Fibroblast of lung (primary cell): ENCODE measurements around the gene RGS14. TPM values are rescaled to one million over a fixed set of nuclear protein-coding genes. Genes with fewer than 3 reads are reported as not detected.

Source experiments
- DNase-seq, 2 donors: peaks; one replicate each; pipeline versions ENCODE4 v3.0.0 to v3.0.0-alpha.2; 2010; ENCODE audit warnings: low read depth in 2 of 2
- H2AFZ ChIP-seq: 2 replicates; pipeline ENCODE4 v1.5.1; 2012; ENCODE audit warnings: low read length, control low read depth, inconsistent platforms
- H3K27ac ChIP-seq: 2 replicates; pipeline ENCODE4 v1.5.1; 2011; ENCODE audit warnings: low read length, control low read depth; ENCODE audit not compliant: insufficient read depth
- H3K27me3 ChIP-seq: 2 replicates; pipeline ENCODE4 v1.5.1; 2011; ENCODE audit warnings: mild to moderate bottlenecking, low read length; ENCODE audit not compliant: control insufficient read depth, insufficient read depth
- H3K36me3 ChIP-seq: 2 replicates; pipeline ENCODE4 v1.5.1; 2011; ENCODE audit warnings: low read length; ENCODE audit not compliant: control insufficient read depth, insufficient read depth
- H3K4me1 ChIP-seq: 2 replicates; pipeline ENCODE4 v1.5.1; 2011; ENCODE audit warnings: low read length; ENCODE audit not compliant: control insufficient read depth, insufficient read depth; ENCODE audit errors: extremely low read depth
- H3K4me2 ChIP-seq: 2 replicates; pipeline ENCODE4 v1.5.1; 2011; ENCODE audit warnings: low read length, control low read depth; ENCODE audit not compliant: insufficient read depth; ENCODE audit errors: extremely low read depth
- H3K4me3 ChIP-seq, 4 experiments: fragments of 200-600 bp in 1 of 4; sonication (generic) in 1 of 4; replicated peaks in 1 of 4; 2 replicates each; pipeline ENCODE4 v1.5.1; 2011 to 2016; ENCODE audit warnings: low read length in 4 of 4, low read depth in 3 of 4, mild to moderate bottlenecking in 3 of 4, control low read depth in 2 of 4, inconsistent platforms in 1 of 4, mixed read lengths in 1 of 4; ENCODE audit not compliant: insufficient read depth in 1 of 4; ENCODE audit errors: control extremely low read depth in 1 of 4
- H3K79me2 ChIP-seq: 2 replicates; pipeline ENCODE4 v1.5.1; 2012; ENCODE audit warnings: mild to moderate bottlenecking, low read length, inconsistent platforms; ENCODE audit not compliant: control insufficient read depth, insufficient read depth
- H3K9ac ChIP-seq: 2 replicates; pipeline ENCODE4 v1.5.1; 2011; ENCODE audit warnings: mild to moderate bottlenecking, low read length, control low read depth; ENCODE audit not compliant: insufficient read depth
- H3K9me3 ChIP-seq: 2 replicates; pipeline ENCODE4 v1.5.1; 2012; ENCODE audit warnings: low read depth, low read length; ENCODE audit not compliant: control insufficient read depth, insufficient read depth
- H4K20me1 ChIP-seq: 2 replicates; pipeline ENCODE4 v1.5.1; 2011; ENCODE audit warnings: low read length; ENCODE audit not compliant: control insufficient read depth, insufficient read depth; ENCODE audit errors: extremely low read depth
- EZH2 ChIP-seq: IDR thresholded peaks from 2 replicates; pipeline ENCODE4 v1.5.1; 2012; ENCODE audit warnings: low read length, control low read depth, mild to moderate bottlenecking; ENCODE audit errors: missing control alignments
- polyA minus RNA-seq: library from RNA; depleted of rRNA, polyadenylated mRNA; stranded (reverse); fragments of >200 nt; gene quantifications from 2 replicates; pipeline ENCODE4 v1.2.3, GENCODE V29; 2011; ENCODE audit warnings: low replicate concordance
- polyA plus RNA-seq, 2 donors: library from polyadenylated mRNA; depleted of rRNA in 1 of 2; stranded (reverse) in 1 of 2; unstranded in 1 of 2; fragments of >200 nt; gene quantifications; 2 replicates each; pipeline ENCODE4 v1.2.1, GENCODE V29; 2011 to 2012; ENCODE audit warnings: missing spikeins in 1 of 2
- total RNA-seq: library from RNA; depleted of rRNA; stranded (reverse); fragments of >200 nt; gene quantifications from 2 replicates; pipeline ENCODE4 v1.2.1, GENCODE V29; 2014
- TF ChIP-seq, protein P1 (sequence below), 2 donors: IDR thresholded peaks in 1 of 2; conservative IDR thresholded peaks in 1 of 2; 1 replicate in 1 of 2; 2 replicates in 1 of 2; pipeline ENCODE4 v1.5.1; 2011 to 2012; ENCODE audit warnings: low read length in 2 of 2, control low read depth in 1 of 2, inconsistent platforms in 1 of 2, low read depth in 1 of 2, mild to moderate bottlenecking in 1 of 2

Gene RGS14, protein sequence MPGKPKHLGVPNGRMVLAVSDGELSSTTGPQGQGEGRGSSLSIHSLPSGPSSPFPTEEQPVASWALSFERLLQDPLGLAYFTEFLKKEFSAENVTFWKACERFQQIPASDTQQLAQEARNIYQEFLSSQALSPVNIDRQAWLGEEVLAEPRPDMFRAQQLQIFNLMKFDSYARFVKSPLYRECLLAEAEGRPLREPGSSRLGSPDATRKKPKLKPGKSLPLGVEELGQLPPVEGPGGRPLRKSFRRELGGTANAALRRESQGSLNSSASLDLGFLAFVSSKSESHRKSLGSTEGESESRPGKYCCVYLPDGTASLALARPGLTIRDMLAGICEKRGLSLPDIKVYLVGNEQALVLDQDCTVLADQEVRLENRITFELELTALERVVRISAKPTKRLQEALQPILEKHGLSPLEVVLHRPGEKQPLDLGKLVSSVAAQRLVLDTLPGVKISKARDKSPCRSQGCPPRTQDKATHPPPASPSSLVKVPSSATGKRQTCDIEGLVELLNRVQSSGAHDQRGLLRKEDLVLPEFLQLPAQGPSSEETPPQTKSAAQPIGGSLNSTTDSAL
- total RNA-seq = 2.6 and 4.1 TPM in 2 replicates
- polyA plus RNA-seq = 2.5 and 3.1 TPM in 2 replicates
- 3.1 and 4.2 TPM in 2 replicates for polyA plus RNA-seq (2012)
- polyA minus RNA-seq = 1.8 and 4.3 TPM in 2 replicates

DNA sequence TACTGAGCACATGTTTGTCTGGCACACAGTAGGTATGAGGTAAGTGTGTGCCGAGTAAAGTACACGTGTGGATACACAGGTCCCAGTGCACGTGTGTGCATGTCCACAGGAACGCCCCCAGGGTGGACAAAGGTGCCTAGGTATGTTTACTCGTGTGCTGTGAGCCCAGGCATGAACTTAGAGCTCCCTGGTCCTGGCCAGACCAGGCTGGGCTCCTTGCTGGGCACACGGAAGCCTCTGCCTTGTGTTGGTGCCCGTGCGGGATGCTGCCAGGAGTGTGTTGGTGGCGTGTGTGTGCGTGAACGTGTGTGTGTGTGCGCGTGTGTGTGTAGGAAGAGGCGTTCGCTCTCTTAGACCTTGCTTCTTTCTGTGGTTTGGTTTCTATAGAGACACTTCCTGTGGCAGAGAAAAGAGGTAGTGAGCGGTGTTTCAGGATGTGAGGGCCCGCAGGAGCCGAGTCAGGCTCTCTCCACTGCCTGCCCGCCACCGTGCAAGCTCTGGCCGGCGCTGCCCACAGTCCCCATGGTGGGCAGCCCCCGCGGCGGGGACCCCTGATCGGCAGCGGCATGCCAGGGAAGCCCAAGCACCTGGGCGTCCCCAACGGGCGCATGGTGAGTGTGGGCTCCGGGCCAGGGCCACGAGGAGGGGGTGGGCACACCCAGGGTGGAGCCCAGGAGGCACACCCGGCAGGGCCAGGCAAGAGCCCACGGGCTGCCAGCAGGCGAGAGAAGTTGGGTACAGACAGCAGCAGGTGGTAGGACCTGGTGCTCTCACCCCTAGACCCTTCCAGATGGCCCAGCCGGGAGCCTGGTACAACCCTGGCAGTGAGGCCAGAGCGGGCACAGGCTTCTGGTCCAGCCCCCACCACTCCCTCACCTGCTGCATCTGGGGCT, at the start of gene RGS14:
RGS14 (plus strand) TSS at position 466 of the 893 bp plus-strand sequence; CDS start at position 567, 101 bp downstream.
- no peak within 1 kb of the TSS for H3K4me2 ChIP-seq
- H2AFZ ChIP-seq = no peak within 1 kb of the TSS
- H3K9ac ChIP-seq = no peak within 1 kb of the TSS
- H3K4me1 ChIP-seq = no peaks in the 10 kb centered on the region
- no peaks in the 10 kb centered on the region for H3K79me2 ChIP-seq
- H3K4me3 ChIP-seq = no peak within 1 kb of the TSS
- H3K36me3 ChIP-seq = no peaks in the 10 kb centered on the region
- no peaks in the 10 kb centered on the region for H4K20me1 ChIP-seq
- peaks cover 17% of the 10 kb centered on the region for H3K27me3 ChIP-seq
- H3K9me3 ChIP-seq = no peaks in the 10 kb centered on the region
- no peak within 1 kb of the TSS for H3K27ac ChIP-seq
- peak in 1 of 2 donors; percentile 64 for DNase-seq
- TF ChIP-seq, protein P1, sequence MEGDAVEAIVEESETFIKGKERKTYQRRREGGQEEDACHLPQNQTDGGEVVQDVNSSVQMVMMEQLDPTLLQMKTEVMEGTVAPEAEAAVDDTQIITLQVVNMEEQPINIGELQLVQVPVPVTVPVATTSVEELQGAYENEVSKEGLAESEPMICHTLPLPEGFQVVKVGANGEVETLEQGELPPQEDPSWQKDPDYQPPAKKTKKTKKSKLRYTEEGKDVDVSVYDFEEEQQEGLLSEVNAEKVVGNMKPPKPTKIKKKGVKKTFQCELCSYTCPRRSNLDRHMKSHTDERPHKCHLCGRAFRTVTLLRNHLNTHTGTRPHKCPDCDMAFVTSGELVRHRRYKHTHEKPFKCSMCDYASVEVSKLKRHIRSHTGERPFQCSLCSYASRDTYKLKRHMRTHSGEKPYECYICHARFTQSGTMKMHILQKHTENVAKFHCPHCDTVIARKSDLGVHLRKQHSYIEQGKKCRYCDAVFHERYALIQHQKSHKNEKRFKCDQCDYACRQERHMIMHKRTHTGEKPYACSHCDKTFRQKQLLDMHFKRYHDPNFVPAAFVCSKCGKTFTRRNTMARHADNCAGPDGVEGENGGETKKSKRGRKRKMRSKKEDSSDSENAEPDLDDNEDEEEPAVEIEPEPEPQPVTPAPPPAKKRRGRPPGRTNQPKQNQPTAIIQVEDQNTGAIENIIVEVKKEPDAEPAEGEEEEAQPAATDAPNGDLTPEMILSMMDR (conservative IDR thresholded peaks at IDR 0.05 in 1 of 2, IDR thresholded peaks at IDR 0.05 in 1 of 2; ENCODE audit: low read depth in 1 of 2, low read length in 2 of 2) = no peak
- no peak for TF ChIP-seq EZH2

DNA sequence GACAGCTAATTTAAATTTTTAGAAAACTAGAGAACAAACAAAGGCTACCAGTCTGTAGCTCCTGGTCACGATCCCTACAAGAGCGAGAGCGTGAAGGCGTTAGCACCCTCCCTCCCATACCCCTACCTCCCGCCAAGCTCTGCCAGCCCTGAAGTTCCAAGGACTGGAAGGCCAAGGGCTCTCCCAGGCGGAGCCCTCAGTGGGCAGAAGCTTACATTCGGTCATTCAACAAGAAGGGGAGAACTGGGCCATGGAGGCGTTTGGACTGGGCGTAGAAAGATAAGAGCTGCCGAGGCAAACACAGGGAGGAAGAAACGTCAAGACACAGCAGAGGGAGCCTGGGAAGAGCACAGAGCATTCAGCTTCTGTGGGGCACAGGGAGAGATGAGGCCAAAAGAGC, 49.0 kb upstream of the RGS14 start:
- Histone ChIP-seq H3K79me2 (peaks cover 43% of the 10 kb centered on the region), H3K9ac (no peak overlapping the region), H3K4me1 (peaks cover 17% of the 10 kb centered on the region), H3K9me3 (no peaks in the 10 kb centered on the region), H3K27ac (no peak overlapping the region), H3K36me3 (peaks cover 23% of the 10 kb centered on the region), H4K20me1 (no peaks in the 10 kb centered on the region), H3K4me3 (no peak overlapping the region), H3K4me2 (no peak overlapping the region), H3K27me3 (no peaks in the 10 kb centered on the region), H2AFZ (no peak overlapping the region)
- TF ChIP-seq, protein P1 (conservative IDR thresholded peaks at IDR 0.05 in 1 of 2, IDR thresholded peaks at IDR 0.05 in 1 of 2; ENCODE audit: low read depth in 1 of 2, low read length in 2 of 2) = no peak
- no peak for TF ChIP-seq EZH2
- no peak for DNase-seq
